Measurements from ENCODE around the gene ZNF407. TPM values are rescaled to one million over a fixed set of nuclear protein-coding genes. Genes with fewer than 3 reads are reported as not detected.

ZNF407 gene
- total RNA-seq, 2 donors from 2014 or later, result 11.7 to 22.2 TPM

- H3K27ac ChIP-seq, result no peak overlapping the region
- no peaks in the 10 kb centered on the region for H3K27me3 ChIP-seq (replicated peaks; ENCODE audit: insufficient read depth)
These were observed 330.7 kb downstream of the ZNF407 start for GRCh38 chr18:74928194-74928968.

GRCh38 chr18:74929110-74929509 lies 331.4 kb downstream of the ZNF407 start:
- intact Hi-C loops (cut with DNase I), result no loop called here
- Histone ChIP-seq H3K9me3 (no peaks in the 10 kb centered on the region), H3K36me3 (no peaks in the 10 kb centered on the region), H3K27ac (no peak overlapping the region), H3K27me3 (replicated peaks; ENCODE audit: insufficient read depth) (no peaks in the 10 kb centered on the region), H3K4me1 (replicated peaks) (no peaks in the 10 kb centered on the region), H3K4me3 (no peak overlapping the region)
- 40% methylated on average over 11 of the region's 11 CpGs for WGBS
- no peak for TF ChIP-seq POLR2AphosphoS5 (IDR thresholded peaks at IDR 0.05)
- TF ChIP-seq POLR2A (IDR thresholded peaks at IDR 0.05), result no peak
- no peak for TF ChIP-seq CTCF (IDR thresholded peaks at IDR 0.05)
- DNase-seq (ENCODE audit: low spot score), result peak; percentile 39

More at GRCh38 chr18:74928194-74928968, 330.7 kb downstream of the ZNF407 start:
- Histone ChIP-seq H3K36me3 (no peaks in the 10 kb centered on the region), H3K4me3 (no peak overlapping the region), H3K4me1 (replicated peaks) (no peaks in the 10 kb centered on the region), H3K9me3 (no peaks in the 10 kb centered on the region)
- WGBS, result 87% methylated on average over 4 of the region's 4 CpGs
- TF ChIP-seq POLR2A (IDR thresholded peaks at IDR 0.05), result no peak
- no peak for TF ChIP-seq POLR2AphosphoS5 (IDR thresholded peaks at IDR 0.05)
- TF ChIP-seq CTCF (IDR thresholded peaks at IDR 0.05), result no peak
- no peak for DNase-seq (ENCODE audit: low spot score)
- intact Hi-C loops (cut with DNase I), result no loop called here

GRCh38 chr18:74930616-74931015 lies 332.9 kb downstream of the ZNF407 start:
- Histone ChIP-seq H3K4me3 (no peak overlapping the region), H3K27ac (no peak overlapping the region), H3K4me1 (replicated peaks) (no peaks in the 10 kb centered on the region), H3K36me3 (no peaks in the 10 kb centered on the region), H3K9me3 (no peaks in the 10 kb centered on the region), H3K27me3 (replicated peaks; ENCODE audit: insufficient read depth) (no peaks in the 10 kb centered on the region)
- 76% methylated on average over 1 of the region's 1 CpG for WGBS
- no peak for DNase-seq (ENCODE audit: low spot score)
- TF ChIP-seq CTCF (IDR thresholded peaks at IDR 0.05), result no peak
- TF ChIP-seq POLR2AphosphoS5 (IDR thresholded peaks at IDR 0.05), result no peak
- no peak for TF ChIP-seq POLR2A (IDR thresholded peaks at IDR 0.05)
- intact Hi-C loops (cut with DNase I), result no loop called here

- TF ChIP-seq POLR2A (IDR thresholded peaks at IDR 0.05) (no peak), POLR2AphosphoS5 (IDR thresholded peaks at IDR 0.05) (no peak), CTCF (IDR thresholded peaks at IDR 0.05) (no peak)
- H3K9me3 ChIP-seq, result no peaks in the 10 kb centered on the region
- no peaks in the 10 kb centered on the region for H3K36me3 ChIP-seq
- no peak overlapping the region for H3K4me3 ChIP-seq
- intact Hi-C loops (cut with DNase I), result no loop called here
- no peak overlapping the region for H3K27ac ChIP-seq
- no peaks in the 10 kb centered on the region for H3K4me1 ChIP-seq (replicated peaks)
- no peak for DNase-seq (ENCODE audit: low spot score)
- WGBS, result 87% methylated on average over 4 of the region's 4 CpGs
- no peaks in the 10 kb centered on the region for H3K27me3 ChIP-seq (replicated peaks; ENCODE audit: insufficient read depth)
These were observed 336.3 kb downstream of the ZNF407 start for GRCh38 chr18:74933930-74934329.

GRCh38 chr18:74935434-74935833 lies 337.8 kb downstream of the ZNF407 start:
- no peak overlapping the region for H3K27ac ChIP-seq
- H3K4me3 ChIP-seq, result no peak overlapping the region
- no peak for DNase-seq (ENCODE audit: low spot score)
- WGBS, result 86% methylated on average over 7 of the region's 7 CpGs
- intact Hi-C loops (cut with DNase I), result no loop called here
- H3K4me1 ChIP-seq (replicated peaks), result no peaks in the 10 kb centered on the region
- H3K36me3 ChIP-seq, result no peaks in the 10 kb centered on the region
- H3K27me3 ChIP-seq (replicated peaks; ENCODE audit: insufficient read depth), result no peaks in the 10 kb centered on the region
- H3K9me3 ChIP-seq, result no peaks in the 10 kb centered on the region
- TF ChIP-seq CTCF (IDR thresholded peaks at IDR 0.05), result no peak
- TF ChIP-seq POLR2A (IDR thresholded peaks at IDR 0.05), result no peak
- TF ChIP-seq POLR2AphosphoS5 (IDR thresholded peaks at IDR 0.05), result no peak
